ENCODE measurements around the gene POFUT2. TPM values are rescaled to one million over a fixed set of nuclear protein-coding genes. Genes with fewer than 3 reads are reported as not detected.

POFUT2 gene
- total RNA-seq, 4 donors from 2014 or later: 6.2 to 49.7 (median 24.6) TPM

- no peaks in the 10 kb centered on the region for H3K36me3 ChIP-seq
- no peak for DNase-seq
- peak overlapping the region; percentile 67 to 76 for H3K27ac ChIP-seq
- intact Hi-C loops (cut with DNase I; ENCODE audit: low total_unique reads): no loop called here
- peak in 1 of 2 donors; percentile 28 for TF ChIP-seq POLR2A (IDR thresholded peaks at IDR 0.05)
- no peak for TF ChIP-seq CTCF (IDR thresholded peaks at IDR 0.05)
- H3K27me3 ChIP-seq: no peaks in the 10 kb centered on the region
- no peak overlapping the region for H3K4me3 ChIP-seq
- no peaks in the 10 kb centered on the region for H3K9me3 ChIP-seq
- peaks cover 14 to 17% of the 10 kb centered on the region in 2 donors for H3K4me1 ChIP-seq
Observed at GRCh38 chr21:45329261-45330074, 41.8 kb upstream of the POFUT2 start.

- intact Hi-C loops (cut with DNase I; ENCODE audit: low total_unique reads): no loop called here
- TF ChIP-seq CTCF (IDR thresholded peaks at IDR 0.05): no peak
- no peak for TF ChIP-seq POLR2A (IDR thresholded peaks at IDR 0.05)
- H3K4me3 ChIP-seq: no peak overlapping the region
- peak in 1 of 2 donors; percentile 65 for DNase-seq
- peaks cover 14 to 25% of the 10 kb centered on the region in 2 donors for H3K4me1 ChIP-seq
- H3K27ac ChIP-seq: peak overlapping the region; percentile 67 to 76
- H3K36me3 ChIP-seq: no peaks in the 10 kb centered on the region
- H3K9me3 ChIP-seq: no peaks in the 10 kb centered on the region
- no peaks in the 10 kb centered on the region for H3K27me3 ChIP-seq
Observed at GRCh38 chr21:45328198-45329091, 40.8 kb upstream of the POFUT2 start.

- intact Hi-C loops (cut with DNase I; ENCODE audit: low total_unique reads): no loop called here
- H3K27ac ChIP-seq: no peak overlapping the region
- no peaks in the 10 kb centered on the region for H3K27me3 ChIP-seq
- no peak for TF ChIP-seq CTCF (IDR thresholded peaks at IDR 0.05)
- no peak for TF ChIP-seq POLR2A (IDR thresholded peaks at IDR 0.05)
- no peak overlapping the region for H3K4me3 ChIP-seq
- DNase-seq: no peak
- peaks cover 14 to 31% of the 10 kb centered on the region in 2 donors for H3K4me1 ChIP-seq
- no peaks in the 10 kb centered on the region for H3K9me3 ChIP-seq
- H3K36me3 ChIP-seq: no peaks in the 10 kb centered on the region
Observed at GRCh38 chr21:45327441-45328197, 39.9 kb upstream of the POFUT2 start.

- no peak for DNase-seq
- no peak for TF ChIP-seq CTCF (IDR thresholded peaks at IDR 0.05)
- TF ChIP-seq POLR2A (IDR thresholded peaks at IDR 0.05): no peak
- no peaks in the 10 kb centered on the region for H3K36me3 ChIP-seq
- no peak overlapping the region for H3K4me3 ChIP-seq
- no peaks in the 10 kb centered on the region for H3K27me3 ChIP-seq
- intact Hi-C loops (cut with DNase I; ENCODE audit: low total_unique reads): no loop called here
- peaks cover 14 to 31% of the 10 kb centered on the region in 2 donors for H3K4me1 ChIP-seq
- no peak overlapping the region for H3K27ac ChIP-seq
- H3K9me3 ChIP-seq: no peaks in the 10 kb centered on the region
Observed at GRCh38 chr21:45326891-45327440, 39.3 kb upstream of the POFUT2 start.
